Endothelial cell of umbilical vein (primary cell): Measurements from ENCODE around the gene CHAF1A. TPM values are rescaled to one million over a fixed set of nuclear protein-coding genes. Genes with fewer than 3 reads are reported as not detected.

Source experiments
- BruUV-seq: library from RNA; stranded (reverse); fragments of 400-500 nt; replicated peaks from 2 replicates; lab custom pipeline; 2021; lab: Mats Ljungman, UMichigan
- CTCF ChIA-PET: fragments of 300-600, 350-600 bp; sonication (Branson Sonifier 250); formaldehyde crosslinking; loops from one replicate; lab custom pipeline; 2021; ENCODE audit warnings: antibody characterized with exemption, inconsistent platforms; lab: Charles Lee
- POLR2A ChIA-PET: fragments of 300-600, 350-600 bp; sonication (Branson Sonifier 250); formaldehyde crosslinking; loops from one replicate; lab custom pipeline; 2021; ENCODE audit warnings: antibody characterized with exemption, inconsistent platforms; lab: Charles Lee
- DNase-seq: peaks from one replicate; pipeline ENCODE4 v3.0.0-alpha.2; 2011; ENCODE audit warnings: low read depth, low spot score
- FAIRE-seq: peaks from 2 replicates; lab custom pipeline; 2011; peaks lifted over from hg19 to GRCh38; lab: Jason Lieb, UNC
- H2AFZ ChIP-seq: 2 replicates; pipeline ENCODE4 v1.6.0; 2012; ENCODE audit warnings: low read depth, low read length, control low read depth, inconsistent platforms
- H3K27ac ChIP-seq: 2 replicates; pipeline ENCODE4 v1.5.1; 2011; ENCODE audit warnings: low read depth, mild to moderate bottlenecking, control low read depth, low read length, moderate library complexity; ENCODE audit not compliant: insufficient read depth
- H3K27me3 ChIP-seq, 2 experiments: 2 replicates each; pipeline versions ENCODE4 v1.6.0 to v1.6.1; 2011; ENCODE audit warnings: low read length in 2 of 2, mixed read lengths in 1 of 2; ENCODE audit not compliant: control insufficient read depth in 2 of 2, insufficient read depth in 2 of 2
- H3K36me3 ChIP-seq, 2 experiments: 2 replicates in 1 of 2; 3 replicates in 1 of 2; pipeline ENCODE4 v1.5.1; 2011; ENCODE audit warnings: low read length in 2 of 2, mild to moderate bottlenecking in 1 of 2, moderate library complexity in 1 of 2; ENCODE audit not compliant: control insufficient read depth in 2 of 2, insufficient read depth in 2 of 2; ENCODE audit errors: extremely low read depth in 1 of 2
- H3K4me1 ChIP-seq: 3 replicates; pipeline ENCODE4 v1.5.1; 2011; ENCODE audit warnings: mild to moderate bottlenecking, low read length; ENCODE audit not compliant: control insufficient read depth, insufficient read depth; ENCODE audit errors: extremely low read depth
- H3K4me2 ChIP-seq: 2 replicates; pipeline ENCODE4 v1.6.1; 2011; ENCODE audit warnings: low read length, control low read depth, mixed read lengths; ENCODE audit not compliant: insufficient read depth
- H3K4me3 ChIP-seq, 3 experiments: fragments of 200-600 bp in 1 of 3; sonication (generic), shearing (Covaris generic) in 1 of 3; replicated peaks in 1 of 3; 2 replicates each; pipeline ENCODE4 v1.5.1; 2011 to 2016; ENCODE audit warnings: control low read depth in 3 of 3, low read length in 3 of 3, mild to moderate bottlenecking in 2 of 3, inconsistent platforms in 1 of 3, low read depth in 1 of 3, moderate library complexity in 1 of 3; ENCODE audit not compliant: insufficient read depth in 1 of 3
- H3K79me2 ChIP-seq: 2 replicates; pipeline ENCODE4 v1.6.0; 2012; ENCODE audit warnings: low read length, inconsistent platforms; ENCODE audit not compliant: control insufficient read depth, insufficient read depth
- H3K9ac ChIP-seq: replicated peaks from 2 replicates; pipeline ENCODE3; 2011; ENCODE audit warnings: low read length, control low read depth; ENCODE audit not compliant: insufficient read depth; ENCODE audit errors: extremely low read depth
- H3K9me1 ChIP-seq: replicated peaks from 3 replicates; pipeline ENCODE4 v1.6.0; 2011; ENCODE audit warnings: mild to moderate bottlenecking, low read length; ENCODE audit not compliant: control insufficient read depth, insufficient read depth; ENCODE audit errors: extremely low read depth
- H3K9me3 ChIP-seq: replicated peaks from 2 replicates; pipeline ENCODE4 v1.5.1; 2012; ENCODE audit warnings: low read length, inconsistent platforms; ENCODE audit not compliant: control insufficient read depth, insufficient read depth
- H4K20me1 ChIP-seq: replicated peaks from 2 replicates; pipeline ENCODE3; 2011; ENCODE audit warnings: mild to moderate bottlenecking, low read length; ENCODE audit not compliant: control insufficient read depth, insufficient read depth; ENCODE audit errors: extremely low read depth
- CTCF ChIP-seq, 2 donors: IDR thresholded peaks; 1 replicate in 1 of 2; 2 replicates in 1 of 2; pipeline ENCODE4 v1.5.1; 2011; ENCODE audit warnings: low read length in 2 of 2, mild to moderate bottlenecking in 2 of 2, moderate library complexity in 2 of 2, control low read depth in 1 of 2, inconsistent platforms in 1 of 2, low read depth in 1 of 2; ENCODE audit not compliant: insufficient read depth in 1 of 2; ENCODE audit errors: extremely low read depth in 1 of 2
- EZH2 ChIP-seq: IDR thresholded peaks from 2 replicates; pipeline ENCODE4 v1.6.1; 2012; ENCODE audit warnings: borderline replicate concordance, low read depth, mild to moderate bottlenecking, moderate library complexity, low read length, inconsistent platforms; ENCODE audit not compliant: severe bottlenecking
- FOS ChIP-seq: IDR thresholded peaks from 2 replicates; pipeline ENCODE4 v1.6.1; 2011; ENCODE audit warnings: mild to moderate bottlenecking, low read length, moderate library complexity, borderline replicate concordance; ENCODE audit not compliant: insufficient read depth
- GATA2 ChIP-seq: IDR thresholded peaks from 2 replicates; pipeline ENCODE4 v1.7.0; 2011; ENCODE audit warnings: low read depth, mild to moderate bottlenecking, moderate library complexity, mixed read lengths, low read length; ENCODE audit not compliant: insufficient read length, insufficient read depth
- JUN ChIP-seq: IDR thresholded peaks from 2 replicates; pipeline ENCODE4 v1.6.1; 2011; ENCODE audit warnings: borderline replicate concordance, low read depth; ENCODE audit not compliant: insufficient read length, insufficient read depth
- MAX ChIP-seq: IDR thresholded peaks from 2 replicates; pipeline ENCODE4 v1.6.1; 2011; ENCODE audit not compliant: insufficient read depth, insufficient read length
- MYC ChIP-seq: IDR thresholded peaks from one replicate; pipeline ENCODE4 v1.6.1; 2011; ENCODE audit warnings: mild to moderate bottlenecking, low read depth, low read length
- POLR2A ChIP-seq: IDR thresholded peaks from 2 replicates; pipeline ENCODE4 v1.6.1; 2012; ENCODE audit warnings: low read depth, mild to moderate bottlenecking, control low read depth, low read length
- POLR2AphosphoS5 ChIP-seq: IDR thresholded peaks from 2 replicates; pipeline ENCODE4 v1.6.1; 2012; ENCODE audit warnings: low read depth, mild to moderate bottlenecking, control low read depth, low read length, moderate library complexity; ENCODE audit not compliant: insufficient read depth
- dilution Hi-C: fragments of 300-500 bp; cut with MboI; formaldehyde crosslinking; loops from one replicate; pipeline ENCODE4 v1.15.0; 2019; ENCODE audit warnings: low sequenced_read_pairs; ENCODE audit not compliant: extremely low pct_ligation_motif_present
- intact Hi-C: fragments of 100-400 bp; cut with micrococcal nuclease; formaldehyde crosslinking; loops from one replicate; pipeline ENCODE4 v1.10.0; 2022
- polyA plus RNA-seq, 4 experiments: library from polyadenylated mRNA; depleted of rRNA in 3 of 4; stranded (reverse) in 3 of 4; unstranded in 1 of 4; fragments of >200 nt; gene quantifications; 2 replicates each; pipeline versions ENCODE4 v1.2.1 to v1.2.3, GENCODE V29; 2011 to 2012; ENCODE audit warnings: missing spikeins in 1 of 4
- total RNA-seq: library from RNA; stranded (reverse); gene quantifications from 2 replicates; pipeline ENCODE4 v1.2.3, GENCODE V29; 2021

The CHAF1A gene
- total and polyA plus RNA-seq, 2 donors (not counting 3 experiments of a cell fraction or from before 2014, with no cell fraction given) = 19.5 to 44.5 TPM

GRCh38 chr19:4483385-4483784 is 80.9 kb downstream of the CHAF1A start:
- no peak overlapping the region for H3K27ac ChIP-seq
- FAIRE-seq = no peak
- H3K36me3 ChIP-seq = peaks cover 8 to 23% of the 10 kb centered on the region in 2 experiments
- dilution Hi-C loops = no loop called here
- H3K4me2 ChIP-seq = no peak overlapping the region
- H4K20me1 ChIP-seq = no peaks in the 10 kb centered on the region
- no peak overlapping the region for H3K4me3 ChIP-seq
- H3K27me3 ChIP-seq = no peaks in the 10 kb centered on the region
- intact Hi-C loops = no loop called here
- no peaks in the 10 kb centered on the region for H3K9me3 ChIP-seq
- ChIA-PET CTCF (interaction anchor here (0.7 kb wide), 1 partner anchor 12 kb away, joined by 3 read pairs; no protein-coding TSS in a partner anchor), POLR2A (no interaction called here)
- TF ChIP-seq FOS = no peak
- TF ChIP-seq EZH2 = no peak
- no peak for TF ChIP-seq POLR2AphosphoS5
- TF ChIP-seq GATA2 = no peak
- no peak for TF ChIP-seq MYC
- TF ChIP-seq JUN = no peak
- TF ChIP-seq CTCF (IDR thresholded peaks at IDR 0.05; ENCODE audit: extremely low read depth in 1 of 2, insufficient read depth in 1 of 2, low read depth in 1 of 2, low read length in 2 of 2) = no peak
- TF ChIP-seq MAX = no peak
- no peak for TF ChIP-seq POLR2A
- H3K79me2 ChIP-seq = no peaks in the 10 kb centered on the region
- H3K4me1 ChIP-seq = no peaks in the 10 kb centered on the region
- no peak overlapping the region for H2AFZ ChIP-seq
- no peak for DNase-seq
- no peaks in the 10 kb centered on the region for H3K9me1 ChIP-seq
- H3K9ac ChIP-seq = no peak overlapping the region
- no TSS peak for BruUV-seq
